SKM-1 (cell line): ENCODE data around the gene STK32B.

Experiments used
- DNase-seq: peaks from one replicate; lab custom pipeline; 2025; ENCODE audit not compliant: unreplicated experiment; lab: John Stamatoyannopoulos, UW

STK32B gene

GRCh38 chr4:5120067-5120466 is 68.8 kb downstream of the STK32B start:
- no peak for DNase-seq

- no peak for DNase-seq
Observed at GRCh38 chr4:5120468-5120867, 69.2 kb downstream of the STK32B start.

DNA sequence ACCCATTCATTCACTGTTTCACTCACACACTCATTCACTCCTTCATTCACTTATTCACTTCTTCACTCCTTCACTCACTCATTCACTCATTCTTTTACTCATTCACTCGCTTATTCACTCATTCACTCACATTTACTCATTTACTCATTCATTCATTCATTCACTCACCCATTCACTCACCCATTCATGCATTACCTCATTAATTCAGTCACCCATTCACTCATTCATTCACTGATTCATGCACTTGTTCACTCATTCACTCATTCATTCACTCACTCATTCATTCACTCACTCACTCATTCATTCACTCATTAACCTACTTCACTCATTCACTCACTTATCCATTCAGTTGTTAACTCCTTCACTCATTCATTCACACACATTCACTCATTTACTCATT is 70.8 kb downstream of the STK32B start:
- DNase-seq: no peak

- no peak for DNase-seq
Observed at GRCh38 chr4:5124876-5125275, 73.6 kb downstream of the STK32B start.

DNA sequence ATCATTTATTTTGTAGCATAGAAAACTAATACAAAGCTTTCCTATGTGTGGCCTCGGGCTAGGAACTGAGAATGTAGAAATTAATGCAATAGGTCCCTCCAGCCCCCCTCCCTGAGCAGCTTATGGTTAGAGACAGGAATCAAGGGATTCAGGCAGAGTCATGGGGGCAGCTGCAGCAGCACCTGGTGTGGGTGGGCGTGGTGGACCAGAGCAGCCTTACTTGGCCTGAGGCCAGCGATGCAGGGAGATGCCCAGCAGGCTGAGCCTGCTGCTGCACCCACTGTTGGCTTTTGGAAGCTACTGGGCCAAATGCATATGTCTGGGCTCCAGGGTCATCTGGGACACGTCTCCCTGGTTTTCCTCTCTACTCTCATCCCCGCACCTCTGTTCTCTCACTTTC is 74.0 kb downstream of the STK32B start:
- DNase-seq: no peak

DNA sequence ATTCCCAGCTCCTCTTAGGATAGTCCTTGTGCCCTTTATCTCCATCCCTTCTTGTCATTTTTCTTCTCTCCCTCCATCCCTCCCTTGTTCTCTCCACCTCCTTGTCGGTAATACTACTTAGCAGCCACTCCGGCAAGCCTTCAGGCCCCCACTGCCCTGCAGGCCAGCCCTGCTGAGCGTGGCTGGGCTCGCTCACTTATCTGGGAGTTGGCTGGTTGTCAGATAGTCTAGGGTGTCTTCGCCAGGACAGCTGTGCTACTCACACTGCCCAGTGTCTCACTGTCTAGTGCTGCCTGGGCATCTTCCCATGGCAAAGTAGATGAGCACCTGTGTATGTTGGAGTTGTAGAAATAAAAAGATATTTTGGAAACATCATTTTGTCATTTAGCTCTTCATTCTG is 75.0 kb downstream of the STK32B start:
- no peak for DNase-seq

DNA sequence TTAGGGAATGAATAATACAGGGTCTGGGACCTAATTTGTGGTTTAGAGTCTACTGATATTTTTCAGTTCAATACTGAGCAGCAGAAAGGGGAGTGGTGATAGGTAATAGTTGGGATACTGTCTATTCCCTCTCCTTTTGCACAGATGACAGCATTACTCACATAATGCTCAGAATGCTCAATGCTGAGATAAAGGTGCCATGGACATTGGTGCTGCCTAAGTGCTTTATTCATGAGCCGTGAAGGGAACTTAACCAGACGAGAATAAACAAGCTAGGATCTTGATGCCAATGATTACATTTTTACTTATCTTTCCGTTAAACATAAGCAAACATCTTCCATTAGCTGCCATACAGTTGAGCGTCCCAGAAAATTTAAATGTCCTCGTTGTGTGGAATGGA is 75.6 kb downstream of the STK32B start:
- DNase-seq: no peak

GRCh38 chr4:5127556-5127955 is 76.3 kb downstream of the STK32B start:
- DNase-seq: no peak

DNA sequence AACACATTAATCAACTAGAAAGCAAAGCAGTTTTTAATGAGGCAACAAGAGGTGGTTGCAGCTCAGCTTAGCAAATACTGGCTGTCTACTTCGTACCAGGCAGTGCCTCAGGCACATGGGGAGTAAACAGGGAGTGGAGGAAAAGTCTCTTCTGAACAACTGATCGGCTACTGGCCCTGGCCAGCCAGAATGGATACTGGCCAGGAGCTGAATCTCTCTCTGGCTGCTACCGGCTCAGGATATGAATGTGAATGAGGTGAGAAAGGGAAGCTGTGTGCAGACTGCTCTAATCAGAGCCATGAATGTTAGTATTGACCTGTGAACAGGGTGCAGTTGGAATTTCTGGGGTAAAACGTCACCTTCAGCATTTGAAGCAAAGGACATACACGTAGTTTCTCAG is 77.3 kb downstream of the STK32B start:
- no peak for DNase-seq

GRCh38 chr4:5133201-5133600 is 81.9 kb downstream of the STK32B start:
- DNase-seq: no peak

GRCh38 chr4:5133933-5134594 is 82.8 kb downstream of the STK32B start:
- DNase-seq: no peak

DNA sequence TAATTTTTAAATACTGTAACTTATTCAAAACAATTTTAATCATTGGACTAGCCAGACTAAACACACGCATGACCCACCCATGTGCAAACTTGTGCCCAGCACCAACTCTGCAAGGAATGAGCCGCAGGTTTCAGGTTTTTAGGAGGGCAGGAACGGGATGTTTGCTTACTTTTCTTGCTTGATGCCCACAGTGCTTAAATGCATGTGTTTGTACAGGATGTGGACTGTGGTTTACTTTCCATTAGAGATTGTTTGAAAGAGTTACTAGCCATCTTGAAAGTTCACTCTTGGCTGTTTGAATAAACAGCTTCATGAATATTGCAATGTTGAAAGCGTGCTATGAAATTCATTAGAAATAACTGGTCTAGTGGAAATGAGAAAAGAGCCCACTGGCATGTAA is 83.3 kb downstream of the STK32B start:
- no peak for DNase-seq

GRCh38 chr4:5137226-5137625 is 85.9 kb downstream of the STK32B start:
- DNase-seq: no peak

DNA sequence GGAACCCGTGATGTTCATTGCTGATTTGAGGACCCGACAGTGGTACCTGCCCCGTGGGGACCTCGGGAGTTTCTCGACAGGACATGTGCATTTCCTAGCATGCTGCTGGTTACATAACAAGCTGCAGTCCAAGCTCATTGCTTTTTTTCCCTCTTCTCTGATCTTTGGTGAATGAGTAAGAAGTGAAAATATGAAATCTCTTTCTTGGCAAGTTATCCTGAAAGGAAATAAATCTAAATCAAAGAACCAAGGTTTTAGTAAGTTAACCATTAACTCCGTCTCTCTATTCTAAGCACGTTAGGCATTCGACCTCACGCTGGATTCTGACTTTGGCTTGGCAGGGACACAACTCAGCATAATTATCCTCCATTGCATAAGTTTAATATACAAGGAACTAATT is 86.6 kb downstream of the STK32B start:
- DNase-seq: no peak

DNA sequence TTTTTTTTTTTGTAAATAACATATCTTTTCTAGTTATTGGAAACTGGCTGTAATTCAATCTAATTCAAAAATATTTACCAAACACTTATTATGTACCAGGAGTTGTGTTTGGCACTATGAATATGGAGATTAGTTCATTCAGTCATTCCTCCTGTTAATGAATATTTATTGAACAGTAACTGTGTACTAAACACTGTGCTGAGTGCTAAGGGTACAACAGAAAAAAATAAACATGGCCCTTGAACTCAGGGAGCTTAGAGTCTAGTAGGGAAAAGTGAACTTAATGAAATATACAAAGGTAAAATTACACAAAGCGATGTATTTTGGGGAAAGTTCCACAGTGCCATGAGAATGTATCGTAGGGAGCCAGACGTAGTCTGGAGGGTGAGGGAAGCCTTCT is 87.1 kb downstream of the STK32B start:
- no peak for DNase-seq

GRCh38 chr4:5139141-5139540 is 87.9 kb downstream of the STK32B start:
- no peak for DNase-seq

DNA sequence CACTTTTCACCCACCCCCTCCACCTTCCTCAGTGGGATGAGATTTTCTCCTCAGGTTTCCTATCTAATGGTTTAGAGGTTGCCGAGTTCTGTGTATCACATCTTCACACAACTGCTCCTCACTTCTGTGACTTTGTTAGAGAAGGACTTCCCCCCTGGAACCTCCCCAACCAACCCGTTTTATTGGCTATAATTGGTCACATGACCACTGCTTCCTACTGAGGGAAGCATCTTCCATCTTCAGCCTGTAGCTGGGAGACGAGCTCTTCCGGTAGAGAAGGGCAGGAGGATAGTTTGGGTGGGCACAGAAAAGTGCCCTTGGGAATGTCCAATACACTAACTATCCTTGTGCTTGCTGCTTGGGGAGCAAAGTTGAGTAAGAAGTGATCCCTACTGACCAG is 90.5 kb downstream of the STK32B start:
- no peak for DNase-seq

DNA sequence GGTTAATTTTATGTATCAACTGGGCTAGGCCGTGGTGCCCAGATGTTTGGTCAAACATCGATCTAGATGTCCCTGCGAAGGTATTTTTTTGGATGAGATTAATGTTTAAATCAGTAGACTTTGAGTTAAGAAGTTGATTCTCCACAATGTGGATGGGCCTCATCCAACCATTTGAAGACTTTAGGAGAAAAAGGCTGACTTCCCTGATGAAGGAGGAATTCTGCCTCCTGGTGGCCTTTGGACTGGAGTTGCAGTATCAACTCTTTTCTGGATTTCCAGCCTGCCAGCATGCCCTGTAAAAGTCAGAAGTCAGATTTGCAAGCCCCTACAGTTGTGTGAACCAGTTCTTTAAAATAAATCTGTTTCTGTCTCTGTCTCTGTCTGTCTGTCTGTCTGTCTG is 91.4 kb downstream of the STK32B start:
- DNase-seq: peak; percentile 35

- DNase-seq: no peak
Observed at GRCh38 chr4:5143306-5143861, 92.1 kb downstream of the STK32B start.

DNA sequence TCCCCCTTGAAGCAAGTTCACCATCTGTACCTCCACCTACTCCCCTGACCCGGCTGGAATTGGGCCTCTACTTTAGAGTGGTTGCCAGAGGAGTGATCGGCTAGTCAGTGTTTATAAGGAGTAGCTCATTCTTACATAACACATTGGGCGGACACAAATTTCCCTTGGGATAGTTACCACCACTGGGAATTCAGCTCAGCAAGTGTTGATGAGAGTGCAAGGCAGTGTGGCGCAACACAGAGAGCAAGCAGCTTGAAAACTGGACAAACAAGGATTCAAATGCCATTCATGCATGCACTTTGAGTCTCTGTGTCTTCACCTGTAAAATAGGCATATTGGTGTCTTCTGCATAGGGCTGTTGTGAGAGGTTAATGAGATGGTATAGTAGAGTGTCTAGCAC is 92.7 kb downstream of the STK32B start:
- DNase-seq: no peak

DNA sequence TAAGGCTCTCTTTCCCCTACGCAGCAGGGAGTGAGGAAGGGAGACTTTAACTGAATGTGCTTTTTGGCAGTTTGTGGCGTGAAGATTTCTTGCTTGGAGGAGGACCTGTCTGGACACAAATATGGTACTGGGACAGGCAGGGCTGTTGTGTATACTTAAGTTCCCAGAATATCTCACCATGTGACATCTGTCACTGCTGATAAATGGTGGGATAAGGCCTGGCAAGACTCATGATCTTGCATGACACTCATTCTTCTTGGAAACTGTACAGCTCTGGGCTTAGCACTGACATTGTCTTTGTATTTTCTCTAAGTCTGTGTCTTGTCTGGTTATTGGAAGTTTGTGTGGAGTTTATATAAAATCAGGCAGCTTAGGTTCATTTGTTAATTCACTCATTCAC is 93.1 kb downstream of the STK32B start:
- no peak for DNase-seq

DNA sequence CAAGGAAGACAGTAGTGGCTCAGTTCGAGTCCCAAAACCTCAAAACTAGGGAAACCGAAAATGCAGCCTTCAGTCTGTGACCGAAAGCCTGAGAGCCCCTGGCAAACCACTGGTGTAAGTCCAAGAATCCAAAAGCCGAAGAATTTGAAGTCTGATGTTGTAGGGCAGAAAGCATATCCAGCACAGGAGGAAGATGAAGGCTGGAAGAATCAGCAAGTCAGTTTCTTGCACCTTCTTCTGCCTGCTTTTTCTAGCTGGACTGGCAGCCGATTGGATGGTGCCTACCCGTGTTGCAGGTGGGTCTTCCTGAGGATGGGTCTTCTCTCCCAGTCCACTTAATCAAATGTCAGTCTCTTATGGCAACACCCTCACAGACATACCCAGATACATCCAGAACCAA is 95.0 kb downstream of the STK32B start:
- no peak for DNase-seq

- DNase-seq: no peak
Observed at GRCh38 chr4:5152521-5152920, 101.2 kb downstream of the STK32B start.
